ENCODE data around the gene KRT77.

KRT77 gene

GRCh38 chr12:52675301-52675701, 28.0 kb downstream of the KRT77 start:
- TF ChIP-seq CTBP1 (IDR thresholded peaks at IDR 0.05; ENCODE audit: borderline replicate concordance) (no peak), SUZ12 (IDR thresholded peaks at IDR 0.05) (no peak), NFRKB (IDR thresholded peaks at IDR 0.05) (no peak), FOXM1 (IDR thresholded peaks at IDR 0.05; ENCODE audit: borderline replicate concordance) (no peak), L3MBTL2 (conservative IDR thresholded peaks at IDR 0.05) (no peak), ELF4 (IDR thresholded peaks at IDR 0.05) (no peak), FOXK2 (IDR thresholded peaks at IDR 0.05) (no peak), BHLHE40 (IDR thresholded peaks at IDR 0.05; ENCODE audit: borderline replicate concordance) (no peak), ARNT (IDR thresholded peaks at IDR 0.05) (no peak), PKNOX1 (IDR thresholded peaks at IDR 0.05) (no peak), FOXA1 (IDR thresholded peaks at IDR 0.05) (no peak), LEF1 (IDR thresholded peaks at IDR 0.05; ENCODE audit: borderline replicate concordance) (no peak)
- ChIA-PET CTCF (interaction anchor here (0.6 kb wide), 1 partner anchor 210 kb away, joined by 3 read pairs; no protein-coding TSS in a partner anchor), POLR2A (no interaction called here)
- no peak for DNase-seq (ENCODE audit: extremely low spot score)

GRCh38 chr12:52674433-52674775, 28.9 kb downstream of the KRT77 start:
- ChIA-PET CTCF (no interaction called here), POLR2A (no interaction called here)
- no peak for TF ChIP-seq LEF1 (IDR thresholded peaks at IDR 0.05; ENCODE audit: borderline replicate concordance)
- no peak for TF ChIP-seq L3MBTL2 (conservative IDR thresholded peaks at IDR 0.05)
- TF ChIP-seq ZNF384 (IDR thresholded peaks at IDR 0.05): no peak
- no peak for TF ChIP-seq SP1 (IDR thresholded peaks at IDR 0.05)
- TF ChIP-seq FOXA1 (IDR thresholded peaks at IDR 0.05): no peak
- TF ChIP-seq BHLHE40 (IDR thresholded peaks at IDR 0.05; ENCODE audit: borderline replicate concordance): no peak
- TF ChIP-seq SUZ12 (IDR thresholded peaks at IDR 0.05): no peak
- DNase-seq (ENCODE audit: extremely low spot score): no peak

- no peak for DNase-seq (ENCODE audit: extremely low spot score)
- CTCF ChIA-PET: no interaction called here
- POLR2A ChIA-PET: no interaction called here
- TF ChIP-seq FOXA1 (IDR thresholded peaks at IDR 0.05) (no peak), ELF4 (IDR thresholded peaks at IDR 0.05) (no peak), FOXM1 (IDR thresholded peaks at IDR 0.05; ENCODE audit: borderline replicate concordance) (no peak), PKNOX1 (IDR thresholded peaks at IDR 0.05) (no peak), LEF1 (IDR thresholded peaks at IDR 0.05; ENCODE audit: borderline replicate concordance) (no peak), BHLHE40 (IDR thresholded peaks at IDR 0.05; ENCODE audit: borderline replicate concordance) (no peak), HDGF (IDR thresholded peaks at IDR 0.05; ENCODE audit: borderline replicate concordance) (no peak), TARDBP (IDR thresholded peaks at IDR 0.05) (no peak), CTBP1 (IDR thresholded peaks at IDR 0.05; ENCODE audit: borderline replicate concordance) (no peak), NFRKB (IDR thresholded peaks at IDR 0.05) (no peak), ZNF384 (IDR thresholded peaks at IDR 0.05) (no peak), L3MBTL2 (conservative IDR thresholded peaks at IDR 0.05) (no peak)
These were observed 29.5 kb downstream of the KRT77 start for GRCh38 chr12:52673713-52674432.

GRCh38 chr12:52673217-52673616, 30.1 kb downstream of the KRT77 start:
- POLR2A ChIA-PET: no interaction called here
- TF ChIP-seq CTBP1 (IDR thresholded peaks at IDR 0.05; ENCODE audit: borderline replicate concordance) (no peak), LEF1 (IDR thresholded peaks at IDR 0.05; ENCODE audit: borderline replicate concordance) (no peak), ZNF384 (IDR thresholded peaks at IDR 0.05) (no peak), BHLHE40 (IDR thresholded peaks at IDR 0.05; ENCODE audit: borderline replicate concordance) (no peak), SP1 (IDR thresholded peaks at IDR 0.05) (no peak), NFRKB (IDR thresholded peaks at IDR 0.05) (no peak), FOXA1 (IDR thresholded peaks at IDR 0.05) (no peak), ELF4 (IDR thresholded peaks at IDR 0.05) (no peak), SUZ12 (IDR thresholded peaks at IDR 0.05) (no peak), PKNOX1 (IDR thresholded peaks at IDR 0.05) (no peak), L3MBTL2 (conservative IDR thresholded peaks at IDR 0.05) (no peak), HDGF (IDR thresholded peaks at IDR 0.05; ENCODE audit: borderline replicate concordance) (no peak), FOXM1 (IDR thresholded peaks at IDR 0.05; ENCODE audit: borderline replicate concordance) (no peak), ARNT (IDR thresholded peaks at IDR 0.05) (no peak), TARDBP (IDR thresholded peaks at IDR 0.05) (no peak), FOXK2 (IDR thresholded peaks at IDR 0.05) (no peak)
- CTCF ChIA-PET: interaction anchor here (0.9 kb wide), 1 partner anchor 10 kb away, joined by 3 read pairs; no protein-coding TSS in a partner anchor
- DNase-seq (ENCODE audit: extremely low spot score): no peak

- TF ChIP-seq SP1 (IDR thresholded peaks at IDR 0.05) (no peak), ELF4 (IDR thresholded peaks at IDR 0.05) (no peak), SUZ12 (IDR thresholded peaks at IDR 0.05) (no peak), PKNOX1 (IDR thresholded peaks at IDR 0.05) (no peak), CTBP1 (IDR thresholded peaks at IDR 0.05; ENCODE audit: borderline replicate concordance) (no peak)
- CTCF ChIA-PET: interaction anchor here (0.9 kb wide), 1 partner anchor 9 kb away, joined by 3 read pairs; no protein-coding TSS in a partner anchor
- no peak for DNase-seq (ENCODE audit: extremely low spot score)
- POLR2A ChIA-PET: no interaction called here
These were observed 30.9 kb downstream of the KRT77 start for GRCh38 chr12:52672321-52672933.
